Keratinocyte (primary cell): ENCODE results near the gene FAAP20.

ENCODE experiments used
- EZH2 ChIP-seq: IDR thresholded peaks from one replicate; pipeline ENCODE4 v1.6.1; 2012; ENCODE audit warnings: inconsistent platforms, mild to moderate bottlenecking, low read length, moderate library complexity
- TF ChIP-seq, protein P1 (sequence below), 3 experiments: IDR thresholded peaks in 1 of 3; conservative IDR thresholded peaks in 1 of 3; optimal IDR thresholded peaks in 1 of 3; 2 replicates in 2 of 3; 3 replicates in 1 of 3; pipeline versions ENCODE3 to v1.5.1; 2011; ENCODE audit warnings: low read length in 3 of 3, mild to moderate bottlenecking in 3 of 3, moderate library complexity in 2 of 3, control low read depth in 1 of 3, inconsistent platforms in 1 of 3; ENCODE audit not compliant: insufficient read depth in 2 of 3; ENCODE audit errors: extremely low read depth in 1 of 3

DNA sequence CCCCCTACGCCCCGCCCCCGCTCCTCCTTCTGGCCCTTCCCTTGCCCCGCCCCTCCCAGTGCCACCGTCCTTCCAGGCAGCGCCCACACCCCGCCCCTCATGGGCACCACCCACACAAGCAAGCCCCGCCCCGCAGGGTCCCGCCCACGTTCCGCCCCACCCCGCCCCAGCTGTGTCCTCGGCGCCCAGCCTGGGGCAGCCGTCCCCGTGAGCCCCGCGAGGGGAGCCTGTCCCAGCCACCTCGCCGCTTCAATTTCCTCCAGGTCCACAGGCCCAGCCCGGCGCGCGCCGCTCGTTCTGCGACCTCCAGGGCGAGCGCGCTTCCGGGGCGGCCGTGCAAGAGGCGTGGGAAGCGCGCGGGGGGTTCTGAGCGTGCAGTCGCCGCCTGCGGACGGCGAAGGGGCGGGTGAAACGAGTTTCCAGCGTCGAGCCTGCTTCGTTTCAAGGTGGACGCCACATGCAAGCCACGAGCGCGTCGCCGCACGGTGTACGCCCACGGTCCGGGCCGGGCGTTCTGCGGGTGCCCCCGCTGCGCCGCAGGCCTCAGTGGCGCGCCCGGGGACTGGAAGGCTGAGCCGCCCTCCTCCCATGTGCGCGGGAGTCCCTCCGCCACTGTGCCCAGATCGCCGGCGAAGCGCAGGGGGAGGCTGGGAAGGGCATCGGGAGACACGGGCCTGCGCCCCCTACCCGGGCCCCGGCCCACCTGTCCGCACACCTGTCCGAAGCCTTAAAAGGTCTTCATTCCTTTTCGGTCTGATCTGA lies 10.8 kb upstream of the FAAP20 start:
- TF ChIP-seq, protein P1, sequence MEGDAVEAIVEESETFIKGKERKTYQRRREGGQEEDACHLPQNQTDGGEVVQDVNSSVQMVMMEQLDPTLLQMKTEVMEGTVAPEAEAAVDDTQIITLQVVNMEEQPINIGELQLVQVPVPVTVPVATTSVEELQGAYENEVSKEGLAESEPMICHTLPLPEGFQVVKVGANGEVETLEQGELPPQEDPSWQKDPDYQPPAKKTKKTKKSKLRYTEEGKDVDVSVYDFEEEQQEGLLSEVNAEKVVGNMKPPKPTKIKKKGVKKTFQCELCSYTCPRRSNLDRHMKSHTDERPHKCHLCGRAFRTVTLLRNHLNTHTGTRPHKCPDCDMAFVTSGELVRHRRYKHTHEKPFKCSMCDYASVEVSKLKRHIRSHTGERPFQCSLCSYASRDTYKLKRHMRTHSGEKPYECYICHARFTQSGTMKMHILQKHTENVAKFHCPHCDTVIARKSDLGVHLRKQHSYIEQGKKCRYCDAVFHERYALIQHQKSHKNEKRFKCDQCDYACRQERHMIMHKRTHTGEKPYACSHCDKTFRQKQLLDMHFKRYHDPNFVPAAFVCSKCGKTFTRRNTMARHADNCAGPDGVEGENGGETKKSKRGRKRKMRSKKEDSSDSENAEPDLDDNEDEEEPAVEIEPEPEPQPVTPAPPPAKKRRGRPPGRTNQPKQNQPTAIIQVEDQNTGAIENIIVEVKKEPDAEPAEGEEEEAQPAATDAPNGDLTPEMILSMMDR (optimal IDR thresholded peaks at IDR 0.05 in 1 of 3, IDR thresholded peaks at IDR 0.05 in 1 of 3, conservative IDR thresholded peaks at IDR 0.05 in 1 of 3; ENCODE audit: extremely low read depth in 1 of 3, insufficient read depth in 2 of 3, low read length in 3 of 3) = no peak
- TF ChIP-seq EZH2 = no peak
